Tibial nerve (tissue), 3 donors: ENCODE data around the gene PTHLH.

ENCODE experiments used
- POLR2A ChIP-seq, 2 donors: fragments of 450-650 bp; IDR thresholded peaks; one replicate each; pipeline ENCODE4 v1.6.1; 2017; ENCODE audit warnings: antibody characterized with exemption in 2 of 2, mild to moderate bottlenecking in 2 of 2, moderate library complexity in 2 of 2
- TF ChIP-seq, protein P1 (sequence below), 5 experiments: fragments of 200-600 bp in 3 of 5; fragments of 450-650 bp in 2 of 5; sonication (generic) in 3 of 5; IDR thresholded peaks; one replicate each; pipeline ENCODE4 v1.5.1; 2016 to 2019; ENCODE audit warnings: antibody characterized with exemption in 5 of 5, mild to moderate bottlenecking in 3 of 5, moderate library complexity in 2 of 5

DNA sequence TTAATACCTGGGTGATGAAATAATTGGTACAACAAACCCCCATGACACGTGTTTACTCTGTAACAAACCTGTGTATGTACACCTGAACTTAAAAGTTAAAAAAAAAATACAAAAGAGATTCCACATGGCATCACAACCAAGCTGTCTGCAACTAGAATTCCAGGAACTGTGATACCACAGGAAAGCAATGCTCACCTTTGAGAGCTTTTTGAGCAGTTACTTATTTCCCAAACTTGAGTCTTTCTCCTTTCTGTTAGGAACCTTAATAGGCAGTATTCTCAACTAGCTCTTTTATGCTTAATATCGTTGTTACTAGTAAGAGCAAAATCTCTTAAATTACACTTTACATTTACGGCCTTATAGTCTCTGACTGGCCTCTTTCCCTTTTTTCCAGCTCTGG, 15.2 kb downstream of the PTHLH start:
- TF ChIP-seq, protein P1, sequence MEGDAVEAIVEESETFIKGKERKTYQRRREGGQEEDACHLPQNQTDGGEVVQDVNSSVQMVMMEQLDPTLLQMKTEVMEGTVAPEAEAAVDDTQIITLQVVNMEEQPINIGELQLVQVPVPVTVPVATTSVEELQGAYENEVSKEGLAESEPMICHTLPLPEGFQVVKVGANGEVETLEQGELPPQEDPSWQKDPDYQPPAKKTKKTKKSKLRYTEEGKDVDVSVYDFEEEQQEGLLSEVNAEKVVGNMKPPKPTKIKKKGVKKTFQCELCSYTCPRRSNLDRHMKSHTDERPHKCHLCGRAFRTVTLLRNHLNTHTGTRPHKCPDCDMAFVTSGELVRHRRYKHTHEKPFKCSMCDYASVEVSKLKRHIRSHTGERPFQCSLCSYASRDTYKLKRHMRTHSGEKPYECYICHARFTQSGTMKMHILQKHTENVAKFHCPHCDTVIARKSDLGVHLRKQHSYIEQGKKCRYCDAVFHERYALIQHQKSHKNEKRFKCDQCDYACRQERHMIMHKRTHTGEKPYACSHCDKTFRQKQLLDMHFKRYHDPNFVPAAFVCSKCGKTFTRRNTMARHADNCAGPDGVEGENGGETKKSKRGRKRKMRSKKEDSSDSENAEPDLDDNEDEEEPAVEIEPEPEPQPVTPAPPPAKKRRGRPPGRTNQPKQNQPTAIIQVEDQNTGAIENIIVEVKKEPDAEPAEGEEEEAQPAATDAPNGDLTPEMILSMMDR (IDR thresholded peaks at IDR 0.05), result no peak
- TF ChIP-seq POLR2A (IDR thresholded peaks at IDR 0.05), result no peak
